DOHH2 (cell line): ENCODE measurements around the gene HIBADH.

Experiments
- H3F3A ChIP-seq: fragments of 200-600 bp; sonication (generic), shearing (Covaris generic); 2 replicates; pipeline ENCODE4 v1.6.0; 2016; ENCODE audit warnings: antibody characterized with exemption, mild to moderate bottlenecking; ENCODE audit not compliant: control insufficient read depth, insufficient read depth
- H3K27ac ChIP-seq: fragments of 200-600 bp; sonication (generic); 2 replicates; pipeline ENCODE4 v1.5.1; 2014; ENCODE audit warnings: low read depth, mild to moderate bottlenecking, low read length, moderate library complexity
- H3K27me3 ChIP-seq: fragments of 200-600 bp; sonication (generic); 2 replicates; pipeline ENCODE4 v1.6.1; 2014; ENCODE audit warnings: mild to moderate bottlenecking, low read length, mixed read lengths; ENCODE audit not compliant: control insufficient read depth
- H3K36me3 ChIP-seq: fragments of 200-600 bp; sonication (generic); 2 replicates; pipeline ENCODE4 v1.6.1; 2014; ENCODE audit warnings: mild to moderate bottlenecking, low read length, moderate library complexity, mixed read lengths; ENCODE audit not compliant: control insufficient read depth
- H3K4me1 ChIP-seq: fragments of 200-600 bp; sonication (generic); 2 replicates; pipeline ENCODE4 v1.6.1; 2014; ENCODE audit warnings: mild to moderate bottlenecking, low read length, mixed read lengths; ENCODE audit not compliant: control insufficient read depth
- H3K4me2 ChIP-seq: fragments of 200-600 bp; sonication (generic); 2 replicates; pipeline ENCODE4 v1.6.0; 2014; ENCODE audit warnings: mild to moderate bottlenecking, low read length, moderate library complexity
- H3K4me3 ChIP-seq: fragments of 200-600 bp; sonication (generic); 2 replicates; pipeline ENCODE4 v1.5.1; 2014; ENCODE audit warnings: mild to moderate bottlenecking, low read length, mixed read lengths
- H3K79me2 ChIP-seq: fragments of 200-600 bp; sonication (generic); 2 replicates; pipeline ENCODE4 v1.6.1; 2014; ENCODE audit warnings: mild to moderate bottlenecking, low read length, mixed read lengths; ENCODE audit not compliant: control insufficient read depth
- H3K9me2 ChIP-seq: fragments of 200-600 bp; sonication (generic); replicated peaks from 2 replicates; pipeline ENCODE4 v1.6.1; 2014; ENCODE audit warnings: mild to moderate bottlenecking, low read length, mixed read lengths; ENCODE audit not compliant: control insufficient read depth
- H3K9me3 ChIP-seq: fragments of 200-600 bp; sonication (generic); 2 replicates; pipeline ENCODE4 v1.6.1; 2014; ENCODE audit warnings: antibody characterized with exemption, low read length, mixed read lengths; ENCODE audit not compliant: control insufficient read depth, insufficient read depth
- H4K20me1 ChIP-seq: fragments of 200-600 bp; sonication (generic); 2 replicates; pipeline ENCODE4 v1.6.0; 2014; ENCODE audit warnings: low read depth, mild to moderate bottlenecking, antibody characterized with exemption, low read length, moderate library complexity; ENCODE audit not compliant: control insufficient read depth, insufficient read depth
- CTCF ChIP-seq: fragments of 200-600 bp; sonication (generic); IDR thresholded peaks from one replicate; pipeline ENCODE4 v1.5.1; 2014; ENCODE audit warnings: antibody characterized with exemption, mild to moderate bottlenecking, low read depth, low read length; ENCODE audit not compliant: poor library complexity, severe bottlenecking
- EZH2phosphoT487 ChIP-seq: fragments of 200-600 bp; sonication (generic); IDR thresholded peaks from 2 replicates; pipeline ENCODE4 v1.6.1; 2017; ENCODE audit warnings: borderline replicate concordance, mild to moderate bottlenecking, antibody characterized with exemption, low read length, moderate library complexity, mixed read lengths

The HIBADH gene

GRCh38 chr7:27615420-27616185, 47.1 kb downstream of the HIBADH start:
- Histone ChIP-seq H3K27ac (no peak overlapping the region), H3K36me3 (peaks cover 16% of the 10 kb centered on the region), H3F3A (no peaks in the 10 kb centered on the region), H3K4me3 (no peak overlapping the region), H3K4me2 (no peak overlapping the region), H3K79me2 (no peaks in the 10 kb centered on the region), H4K20me1 (no peaks in the 10 kb centered on the region), H3K9me3 (peaks cover 14% of the 10 kb centered on the region), H3K9me2 (no peaks in the 10 kb centered on the region), H3K27me3 (no peaks in the 10 kb centered on the region), H3K4me1 (no peaks in the 10 kb centered on the region)
- TF ChIP-seq CTCF (no peak), EZH2phosphoT487 (no peak)

- H3K4me2 ChIP-seq = no peak overlapping the region
Observed at GRCh38 chr7:27614095-27614494, 48.6 kb downstream of the HIBADH start.

GRCh38 chr7:27611059-27611458, 51.6 kb downstream of the HIBADH start:
- H3K4me3 ChIP-seq = no peak overlapping the region
- H3K27me3 ChIP-seq = no peaks in the 10 kb centered on the region
- no peaks in the 10 kb centered on the region for H3K4me1 ChIP-seq
- no peak overlapping the region for H3K4me2 ChIP-seq
- no peaks in the 10 kb centered on the region for H3F3A ChIP-seq
- no peak for TF ChIP-seq CTCF
- TF ChIP-seq EZH2phosphoT487 = no peak
- H3K79me2 ChIP-seq = no peaks in the 10 kb centered on the region
- H3K9me3 ChIP-seq = no peaks in the 10 kb centered on the region
- no peak overlapping the region for H3K27ac ChIP-seq
- no peaks in the 10 kb centered on the region for H3K9me2 ChIP-seq
- H4K20me1 ChIP-seq = no peaks in the 10 kb centered on the region
- H3K36me3 ChIP-seq = no peaks in the 10 kb centered on the region

More at GRCh38 chr7:27614095-27614494, 48.6 kb downstream of the HIBADH start:
- Histone ChIP-seq H3K9me3 (peaks cover 4% of the 10 kb centered on the region; the same call in 1 of the 2 replicates), H3K4me1 (no peaks in the 10 kb centered on the region), H3K79me2 (no peaks in the 10 kb centered on the region), H3K36me3 (peaks cover 9% of the 10 kb centered on the region; the same call in 1 of the 2 replicates), H3F3A (no peaks in the 10 kb centered on the region), H3K27me3 (no peaks in the 10 kb centered on the region), H3K9me2 (no peaks in the 10 kb centered on the region), H3K4me3 (no peak overlapping the region), H4K20me1 (no peaks in the 10 kb centered on the region), H3K27ac (no peak overlapping the region)
- TF ChIP-seq EZH2phosphoT487 (no peak), CTCF (no peak)
